Esophagus muscularis mucosa (tissue), 3 donors: ENCODE results near the gene ZNF311.

Experiments
- POLR2AphosphoS5 ChIP-seq, 2 donors: sonication (generic); formaldehyde crosslinking; IDR thresholded peaks; one replicate each; pipeline ENCODE4 v1.6.1; 2017; ENCODE audit warnings: antibody characterized with exemption in 2 of 2
- TF ChIP-seq, protein P1 (sequence below), 3 experiments: fragments of 200-600 bp in 2 of 3; fragments of 450-650 bp in 1 of 3; sonication (generic) in 2 of 3; IDR thresholded peaks; one replicate each; pipeline ENCODE4 v1.5.1; 2017 to 2019; ENCODE audit warnings: antibody characterized with exemption in 3 of 3, mild to moderate bottlenecking in 2 of 3, moderate library complexity in 1 of 3

DNA sequence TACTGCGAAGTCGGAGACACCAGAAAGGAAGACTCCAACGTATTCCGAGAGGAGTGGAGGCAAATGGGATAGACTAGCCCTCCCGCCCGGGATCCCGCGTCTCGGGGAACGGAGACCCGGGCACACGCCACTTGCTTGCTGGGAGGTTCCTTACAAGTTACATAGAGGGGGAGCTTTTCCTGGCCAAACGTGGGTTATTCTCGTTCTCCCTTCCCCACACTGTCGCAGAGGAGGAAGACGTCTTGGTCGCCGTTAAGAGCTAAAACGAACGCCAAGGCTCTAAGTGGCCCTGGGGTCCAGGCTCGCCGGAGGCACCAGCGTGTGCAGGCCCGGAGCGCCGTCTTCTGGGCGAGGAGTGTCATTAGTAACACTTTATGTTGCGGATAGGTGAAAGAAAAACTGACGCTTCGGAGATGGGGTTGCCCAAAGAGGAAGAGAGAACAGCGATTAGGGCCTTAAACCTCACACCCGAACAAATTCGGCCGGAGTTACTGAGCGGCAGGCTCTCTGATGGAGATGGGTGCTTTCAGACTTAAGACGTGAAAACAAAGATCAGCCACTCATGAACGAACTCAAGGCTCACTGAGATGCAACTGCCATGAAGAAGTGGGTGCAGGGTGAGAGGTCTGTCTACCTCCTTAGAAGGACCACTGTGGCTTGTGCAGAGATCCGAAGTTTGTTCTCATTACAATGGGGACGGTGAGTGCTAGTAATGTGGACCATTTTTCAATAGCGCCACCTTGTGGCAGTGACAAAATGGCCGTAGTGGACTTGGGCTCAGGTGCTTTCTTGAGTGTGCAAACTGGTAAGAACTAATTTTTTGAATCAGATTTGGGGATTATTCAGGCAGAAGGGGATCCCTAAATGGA is 11.7 kb upstream of the ZNF311 start:
- TF ChIP-seq, protein P1, sequence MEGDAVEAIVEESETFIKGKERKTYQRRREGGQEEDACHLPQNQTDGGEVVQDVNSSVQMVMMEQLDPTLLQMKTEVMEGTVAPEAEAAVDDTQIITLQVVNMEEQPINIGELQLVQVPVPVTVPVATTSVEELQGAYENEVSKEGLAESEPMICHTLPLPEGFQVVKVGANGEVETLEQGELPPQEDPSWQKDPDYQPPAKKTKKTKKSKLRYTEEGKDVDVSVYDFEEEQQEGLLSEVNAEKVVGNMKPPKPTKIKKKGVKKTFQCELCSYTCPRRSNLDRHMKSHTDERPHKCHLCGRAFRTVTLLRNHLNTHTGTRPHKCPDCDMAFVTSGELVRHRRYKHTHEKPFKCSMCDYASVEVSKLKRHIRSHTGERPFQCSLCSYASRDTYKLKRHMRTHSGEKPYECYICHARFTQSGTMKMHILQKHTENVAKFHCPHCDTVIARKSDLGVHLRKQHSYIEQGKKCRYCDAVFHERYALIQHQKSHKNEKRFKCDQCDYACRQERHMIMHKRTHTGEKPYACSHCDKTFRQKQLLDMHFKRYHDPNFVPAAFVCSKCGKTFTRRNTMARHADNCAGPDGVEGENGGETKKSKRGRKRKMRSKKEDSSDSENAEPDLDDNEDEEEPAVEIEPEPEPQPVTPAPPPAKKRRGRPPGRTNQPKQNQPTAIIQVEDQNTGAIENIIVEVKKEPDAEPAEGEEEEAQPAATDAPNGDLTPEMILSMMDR (IDR thresholded peaks at IDR 0.05): peak; percentile 68 to 76 (median 71)
- TF ChIP-seq POLR2AphosphoS5 (IDR thresholded peaks at IDR 0.05): peak in 1 of 2 donors; percentile 18
